ENCODE measurements around the gene PPEF1.

Gene PPEF1

DNA sequence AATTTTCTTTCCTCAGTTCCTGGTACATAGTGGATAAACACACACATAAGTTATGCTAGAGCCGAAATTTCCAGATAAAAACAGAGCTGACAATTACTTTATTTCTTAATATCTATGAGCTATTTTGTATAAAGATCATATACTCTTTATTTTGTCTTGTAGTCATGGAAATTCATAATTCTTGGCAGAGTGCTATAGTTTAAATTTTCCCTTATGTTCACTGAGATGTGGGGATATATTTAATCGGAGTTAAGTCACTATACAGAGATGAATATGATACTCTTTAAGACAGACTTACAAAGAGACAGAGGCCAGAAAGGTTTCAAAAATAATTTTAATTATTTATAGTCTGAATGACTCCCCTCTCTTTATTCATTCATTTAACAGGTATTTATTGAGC lies 89.7 kb downstream of the PPEF1 start:
- Histone ChIP-seq H3K36me3 (ENCODE audit: control insufficient read depth, low read length) (no peaks in the 10 kb centered on the region), H3K9me3 (ENCODE audit: control insufficient read depth, insufficient read depth, low read length) (no peaks in the 10 kb centered on the region), H4K20me1 (ENCODE audit: control insufficient read depth, insufficient read depth, low read depth, low read length) (no peaks in the 10 kb centered on the region), H3K79me2 (ENCODE audit: control insufficient read depth, low read length) (no peaks in the 10 kb centered on the region), H3K27me3 (ENCODE audit: control insufficient read depth, low read length) (no peaks in the 10 kb centered on the region), H3K4me3 (ENCODE audit: low read length) (no peak overlapping the region), H3K4me1 (ENCODE audit: control insufficient read depth, low read length) (no peaks in the 10 kb centered on the region), H3F3A (ENCODE audit: control insufficient read depth, insufficient read depth) (no peaks in the 10 kb centered on the region), H3K27ac (ENCODE audit: low read depth, low read length) (no peak overlapping the region), H3K4me2 (ENCODE audit: low read length) (no peak overlapping the region), H3K9me2 (replicated peaks; ENCODE audit: control insufficient read depth, low read length) (no peaks in the 10 kb centered on the region)
- no peak for TF ChIP-seq CTCF (IDR thresholded peaks at IDR 0.05; ENCODE audit: low read depth, low read length, poor library complexity, severe bottlenecking)
- no peak for TF ChIP-seq EZH2phosphoT487 (IDR thresholded peaks at IDR 0.05; ENCODE audit: borderline replicate concordance, low read length)

DNA sequence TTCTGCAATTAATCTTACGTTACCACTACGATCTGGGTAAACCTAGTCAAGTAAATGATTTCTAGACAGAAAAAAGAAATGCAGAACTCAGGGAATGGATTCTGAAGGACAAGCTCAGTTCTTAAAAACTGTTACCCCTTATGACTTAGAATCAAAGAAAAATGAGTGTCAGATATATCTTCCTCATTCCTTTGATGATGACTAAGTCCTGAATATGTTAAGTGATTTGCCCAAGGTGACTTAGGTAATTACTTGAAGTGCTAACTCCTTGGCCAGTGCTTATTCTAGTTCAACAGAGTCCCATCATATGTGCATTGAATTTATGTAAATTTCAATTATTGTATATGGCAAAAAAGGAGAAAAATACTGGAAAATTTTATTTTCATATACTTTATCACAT lies 92.5 kb downstream of the PPEF1 start:
- Histone ChIP-seq H4K20me1 (ENCODE audit: control insufficient read depth, insufficient read depth, low read depth, low read length) (no peaks in the 10 kb centered on the region), H3F3A (ENCODE audit: control insufficient read depth, insufficient read depth) (no peaks in the 10 kb centered on the region), H3K27ac (ENCODE audit: low read depth, low read length) (no peak overlapping the region), H3K9me2 (replicated peaks; ENCODE audit: control insufficient read depth, low read length) (no peaks in the 10 kb centered on the region), H3K9me3 (ENCODE audit: control insufficient read depth, insufficient read depth, low read length) (no peaks in the 10 kb centered on the region), H3K79me2 (ENCODE audit: control insufficient read depth, low read length) (no peaks in the 10 kb centered on the region), H3K27me3 (ENCODE audit: control insufficient read depth, low read length) (no peaks in the 10 kb centered on the region), H3K4me1 (ENCODE audit: control insufficient read depth, low read length) (no peaks in the 10 kb centered on the region), H3K4me3 (ENCODE audit: low read length) (no peak overlapping the region), H3K36me3 (ENCODE audit: control insufficient read depth, low read length) (no peaks in the 10 kb centered on the region), H3K4me2 (ENCODE audit: low read length) (no peak overlapping the region)
- TF ChIP-seq EZH2phosphoT487 (IDR thresholded peaks at IDR 0.05; ENCODE audit: borderline replicate concordance, low read length): no peak
- TF ChIP-seq CTCF (IDR thresholded peaks at IDR 0.05; ENCODE audit: low read depth, low read length, poor library complexity, severe bottlenecking): no peak

GRCh38 chrX:18809641-18810040 lies 102.2 kb downstream of the PPEF1 start:
- H3K27me3 ChIP-seq (ENCODE audit: control insufficient read depth, low read length): no peaks in the 10 kb centered on the region
- H3F3A ChIP-seq (ENCODE audit: control insufficient read depth, insufficient read depth): no peaks in the 10 kb centered on the region

More at GRCh38 chrX:18809641-18810040, 102.2 kb downstream of the PPEF1 start:
- Histone ChIP-seq H3K36me3 (ENCODE audit: control insufficient read depth, low read length) (no peaks in the 10 kb centered on the region), H3K9me3 (ENCODE audit: control insufficient read depth, insufficient read depth, low read length) (no peaks in the 10 kb centered on the region), H3K79me2 (ENCODE audit: control insufficient read depth, low read length) (no peaks in the 10 kb centered on the region), H3K9me2 (replicated peaks; ENCODE audit: control insufficient read depth, low read length) (no peaks in the 10 kb centered on the region), H3K4me2 (ENCODE audit: low read length) (no peak overlapping the region), H3K4me3 (ENCODE audit: low read length) (no peak overlapping the region), H3K4me1 (ENCODE audit: control insufficient read depth, low read length) (no peaks in the 10 kb centered on the region), H3K27ac (ENCODE audit: low read depth, low read length) (no peak overlapping the region), H4K20me1 (ENCODE audit: control insufficient read depth, insufficient read depth, low read depth, low read length) (no peaks in the 10 kb centered on the region)
- TF ChIP-seq CTCF (IDR thresholded peaks at IDR 0.05; ENCODE audit: low read depth, low read length, poor library complexity, severe bottlenecking) (no peak), EZH2phosphoT487 (IDR thresholded peaks at IDR 0.05; ENCODE audit: borderline replicate concordance, low read length) (no peak)

Measured in DOHH2 (cell line).